OCI-M1 (cell line): ENCODE results near the gene SRBD1.
A peak's percentile ranks its signal among the peaks of the same experiment; 100 is the strongest.
"Not testable (repeated sequence)": the region's sequence is repeated elsewhere in the genome, so short reads cannot be mapped to it uniquely, and the experiment has no call there.

Experiments
- DNase-seq: peaks from one replicate; lab custom pipeline; 2025; lab: John Stamatoyannopoulos, UW

The SRBD1 gene

DNA sequence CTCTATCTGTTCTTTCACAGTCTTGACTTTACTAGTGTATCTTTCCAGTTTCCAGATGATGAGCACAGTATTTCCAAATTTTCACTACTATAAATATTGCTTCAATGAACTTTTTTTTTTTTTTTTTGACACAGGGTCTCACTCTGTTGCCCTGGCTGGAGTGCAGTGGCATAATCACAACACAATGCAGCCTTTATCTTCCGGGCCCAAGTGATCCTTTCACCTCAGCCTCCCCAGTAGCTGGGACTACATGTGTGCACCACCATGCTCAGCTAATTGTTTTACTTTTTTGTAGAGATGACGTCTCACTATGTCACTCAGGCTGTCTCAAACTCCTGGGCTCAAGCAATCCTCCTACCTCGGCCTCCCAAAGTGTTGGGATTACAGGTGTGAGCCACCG, 142.8 kb downstream of the SRBD1 start:
- DNase-seq: no peak

GRCh38 chr2:45466053-45466452, 145.0 kb downstream of the SRBD1 start:
- DNase-seq: peak; percentile 37

DNA sequence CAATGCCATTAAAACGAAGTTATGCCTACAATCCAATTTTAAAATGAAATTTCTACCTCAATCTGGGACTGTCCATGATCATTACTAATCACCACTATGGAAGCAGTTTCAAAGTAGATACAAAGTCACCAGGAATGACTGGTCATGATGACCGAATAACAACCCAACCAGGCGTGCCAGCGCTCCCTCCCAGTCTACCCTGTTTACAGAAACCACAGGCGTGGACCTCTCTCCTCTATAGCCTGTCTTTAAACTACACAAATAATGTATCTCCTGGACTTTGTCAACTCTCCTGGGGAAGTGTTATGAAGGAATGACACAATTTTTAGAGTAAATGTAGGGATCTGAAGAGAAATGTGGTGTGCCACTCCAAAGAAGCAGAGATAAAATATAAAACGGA, 150.2 kb downstream of the SRBD1 start:
- no peak for DNase-seq

GRCh38 chr2:45459860-45460259, 151.2 kb downstream of the SRBD1 start:
- DNase-seq: peak; percentile 13

DNA sequence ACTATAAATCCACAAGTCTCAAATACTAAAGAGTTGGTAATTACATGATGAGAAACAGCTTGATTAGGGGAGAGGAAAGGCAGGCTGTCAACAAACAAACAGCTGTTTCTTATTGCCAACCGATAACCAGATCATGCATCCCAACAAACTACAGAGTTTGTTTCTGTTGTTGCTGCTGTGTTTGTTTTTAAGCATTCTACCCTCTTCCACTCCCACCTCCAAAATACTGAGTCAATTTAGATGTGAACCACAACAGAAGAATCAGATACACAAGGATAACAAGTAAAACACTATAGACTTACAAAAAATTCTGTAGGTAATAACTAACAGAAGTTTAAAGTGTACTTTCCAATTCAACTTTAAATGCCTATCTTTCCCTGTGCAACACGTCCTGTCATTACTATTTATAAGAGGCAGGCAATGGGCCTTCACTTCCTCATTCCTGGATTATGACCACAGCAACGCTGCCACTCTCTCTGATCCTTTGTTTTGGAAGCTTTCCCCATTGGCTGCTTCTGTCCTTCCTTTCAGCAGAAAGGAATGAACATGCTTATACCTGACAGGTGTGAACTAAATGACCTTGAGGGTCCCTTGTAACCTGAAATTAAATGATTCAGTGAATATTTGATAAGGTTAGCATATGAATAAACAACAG, 152.0 kb downstream of the SRBD1 start:
- DNase-seq: peak; percentile 74

GRCh38 chr2:45457211-45457945, 153.7 kb downstream of the SRBD1 start:
- no peak for DNase-seq

GRCh38 chr2:45452866-45453265, 158.2 kb downstream of the SRBD1 start:
- DNase-seq: no peak

DNA sequence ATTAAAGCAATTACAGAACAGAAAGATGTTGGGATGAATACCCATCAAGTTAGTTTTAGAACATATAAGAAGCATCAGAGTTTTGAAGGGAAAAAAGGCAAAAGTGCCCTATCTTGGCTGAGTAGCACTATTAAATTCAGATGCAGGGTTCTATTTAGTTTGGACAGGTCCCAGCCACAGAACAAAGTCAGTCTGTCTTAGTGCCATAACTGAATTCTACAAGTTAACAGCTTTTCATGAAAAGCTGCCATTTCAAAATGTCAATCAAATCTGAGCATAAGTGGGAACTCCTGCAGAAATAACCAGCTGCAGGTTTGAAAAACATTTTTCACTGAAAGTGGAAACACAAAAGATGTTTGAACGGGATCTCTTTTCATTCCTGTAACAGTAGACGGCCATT, 160.4 kb downstream of the SRBD1 start:
- no peak for DNase-seq

- DNase-seq: no peak
Measured at GRCh38 chr2:45448217-45448616, 162.8 kb downstream of the SRBD1 start.

- DNase-seq: no peak
Measured at GRCh38 chr2:45446016-45446415, 165.1 kb downstream of the SRBD1 start.

GRCh38 chr2:45445037-45445436, 166.0 kb downstream of the SRBD1 start:
- no peak for DNase-seq

DNA sequence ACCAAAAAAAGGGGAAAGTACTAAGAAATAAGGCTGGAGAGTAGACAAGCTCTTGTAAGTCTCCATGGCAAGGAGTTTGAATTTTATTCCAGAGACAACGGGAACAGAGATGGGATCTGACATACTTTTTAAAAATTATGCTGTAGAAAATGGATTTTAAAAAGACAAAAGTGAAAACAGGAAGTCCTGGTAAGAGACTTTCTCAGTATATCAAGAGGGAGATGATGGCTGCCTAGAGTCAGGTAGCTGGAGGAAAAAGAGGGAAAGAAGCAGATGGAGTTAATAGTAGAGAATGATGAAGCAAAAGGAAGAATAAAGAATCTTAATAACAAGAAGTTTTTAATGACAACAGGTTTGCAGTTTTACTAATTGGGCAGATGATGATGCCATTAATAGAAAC, 168.1 kb downstream of the SRBD1 start:
- no peak for DNase-seq

DNA sequence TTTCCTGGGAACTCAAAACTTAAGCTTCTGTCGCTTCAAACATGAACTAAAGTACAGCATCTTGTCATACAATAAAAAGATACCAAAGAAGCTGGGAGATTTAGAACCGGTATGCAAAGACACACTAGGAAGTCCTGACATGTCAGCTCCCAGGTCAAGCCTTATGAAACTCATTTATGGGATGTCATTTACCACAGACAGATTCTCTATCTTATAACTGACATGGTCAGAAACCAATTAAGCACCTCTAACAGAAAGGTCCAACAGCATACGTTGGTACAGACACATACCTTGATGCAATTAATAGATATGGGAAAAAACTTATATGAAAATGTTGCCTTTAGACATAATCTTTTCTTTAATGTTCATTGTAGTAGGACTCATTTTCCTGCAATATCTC, 169.0 kb downstream of the SRBD1 start:
- DNase-seq: no peak

- DNase-seq: no peak
Measured at GRCh38 chr2:45441571-45441970, 169.5 kb downstream of the SRBD1 start.

DNA sequence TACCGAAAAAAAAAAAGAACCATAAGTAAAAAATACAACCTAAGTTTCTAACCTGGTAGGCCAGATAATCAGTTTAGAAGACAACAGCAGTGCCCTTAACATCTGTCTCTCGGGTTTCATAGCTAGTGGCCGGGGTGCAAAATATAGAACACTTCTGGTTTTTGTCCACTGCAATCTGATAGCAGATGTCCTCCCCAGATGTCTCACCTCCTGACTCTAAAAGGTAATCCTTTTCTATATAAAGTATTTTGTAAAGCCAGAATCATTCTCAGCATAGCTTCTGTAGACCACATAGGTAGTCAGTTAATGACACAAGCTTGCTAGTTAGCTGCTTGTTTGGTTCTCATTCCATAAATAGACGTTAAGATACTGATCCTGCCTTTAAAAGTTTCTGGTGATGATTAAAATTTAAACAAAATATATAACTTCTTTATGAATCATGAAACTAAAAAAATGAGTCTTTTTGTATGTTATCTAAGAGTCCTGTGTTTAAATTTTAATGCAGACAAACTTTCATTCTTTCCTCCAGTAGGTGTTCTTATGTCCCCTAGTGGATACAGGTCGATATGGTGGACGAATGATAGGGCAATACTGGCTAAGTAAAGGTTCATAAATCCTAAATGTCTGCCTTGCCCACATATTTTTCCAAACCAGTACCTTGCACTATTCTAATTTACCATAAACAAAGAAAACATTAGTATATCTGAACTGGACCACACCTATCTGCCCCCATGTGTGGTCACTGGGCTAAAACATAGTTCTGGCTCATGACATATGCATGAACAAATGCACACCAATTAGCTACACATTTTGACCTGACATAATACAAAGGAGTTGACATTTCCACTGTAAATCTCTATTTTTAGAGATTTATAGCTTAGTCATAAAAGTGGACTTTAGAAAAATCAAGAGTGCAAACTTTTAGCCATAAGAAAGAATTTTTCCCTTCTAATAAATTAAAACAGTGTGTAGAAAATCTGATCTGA, 171.0 kb downstream of the SRBD1 start:
- DNase-seq: peak; percentile 29

- DNase-seq: peak; percentile 79
Measured at GRCh38 chr2:45438872-45439665, 172.0 kb downstream of the SRBD1 start.

DNA sequence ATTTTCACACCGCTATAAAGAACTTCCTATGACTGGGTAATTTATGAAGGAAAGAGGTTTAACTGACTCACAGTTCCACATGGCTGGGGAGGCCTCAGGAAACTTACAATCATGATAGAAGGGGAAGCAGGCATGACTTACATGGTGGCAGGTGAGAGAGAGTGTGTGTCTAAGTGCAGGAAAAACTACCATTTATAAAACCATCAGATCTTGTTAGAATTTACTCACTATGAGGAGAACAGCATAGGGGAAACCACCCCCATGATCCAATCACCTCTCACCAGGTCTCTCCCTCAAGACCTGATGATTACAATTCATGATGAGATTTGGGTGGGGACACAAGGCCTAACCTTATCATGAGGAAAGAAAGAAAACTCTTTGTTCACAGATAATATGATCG, 174.6 kb downstream of the SRBD1 start:
- DNase-seq: no peak

- no peak for DNase-seq
Measured at GRCh38 chr2:45435316-45435715, 175.8 kb downstream of the SRBD1 start.

- no peak for DNase-seq
Measured at GRCh38 chr2:45433363-45433762, 177.7 kb downstream of the SRBD1 start.

GRCh38 chr2:45432406-45432805, 178.7 kb downstream of the SRBD1 start:
- DNase-seq: no peak

DNA sequence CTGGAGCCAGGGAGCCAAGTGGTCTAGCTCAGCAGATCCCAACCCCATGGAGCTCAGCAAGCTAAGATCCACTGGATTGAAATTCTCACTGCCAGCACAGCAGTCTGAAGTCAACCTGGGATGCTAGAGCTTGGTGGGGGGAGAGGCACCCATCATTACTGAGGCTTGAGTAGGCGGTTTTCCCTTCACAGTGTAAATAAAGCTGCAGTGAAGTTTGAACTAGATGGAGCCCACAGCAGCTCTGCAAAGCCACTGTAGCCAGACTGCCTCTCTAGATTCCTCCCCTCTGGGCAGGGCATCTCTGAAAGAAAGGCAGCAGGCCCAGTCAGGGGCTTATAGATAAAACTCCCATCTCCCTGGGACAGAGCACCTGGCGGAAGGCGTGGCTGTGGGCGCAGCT, 185.0 kb downstream of the SRBD1 start:
- not testable (repeated sequence) for DNase-seq

DNA sequence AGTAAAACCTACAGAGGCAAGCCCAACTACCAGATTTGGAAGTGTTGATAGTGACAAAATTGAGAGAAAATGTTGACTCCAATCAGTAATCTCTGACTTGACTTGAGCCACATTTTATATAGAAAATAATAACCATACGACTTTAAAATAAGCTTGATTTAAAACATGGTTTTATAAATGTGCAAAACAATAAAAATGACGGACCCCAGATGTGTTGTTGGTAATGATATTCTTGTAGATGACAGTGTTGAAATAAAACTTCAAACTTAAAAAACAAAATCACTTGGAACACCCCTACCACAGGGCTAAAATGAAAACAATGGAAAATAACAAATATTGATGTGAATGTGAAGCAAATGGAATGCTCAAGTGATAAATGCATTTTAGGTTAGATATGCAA, 188.1 kb downstream of the SRBD1 start:
- no peak for DNase-seq
